Left renal pelvis (tissue), 4 donors: ENCODE measurements around the gene GABRB2. TPM values are rescaled to one million over a fixed set of nuclear protein-coding genes. Genes with fewer than 3 reads are reported as not detected.
A peak's percentile ranks its signal among the peaks of the same experiment; 100 is the strongest.
"Not testable (repeated sequence)": the region's sequence is repeated elsewhere in the genome, so short reads cannot be mapped to it uniquely, and the experiment has no call there.

ENCODE experiments used
- DNase-seq, 4 donors: peaks; one replicate each; pipeline ENCODE4 v3.0.0-alpha.2; 2013; ENCODE audit warnings: low read depth in 4 of 4, low spot score in 3 of 4
- polyA plus RNA-seq, 4 donors: library from polyadenylated mRNA; unstranded; fragments of 120-200 nt; gene quantifications; one replicate each; pipeline ENCODE4 v1.2.1, GENCODE V29; 2013; ENCODE audit not compliant: insufficient read length in 4 of 4

The GABRB2 gene
- polyA plus RNA-seq: 1 to 10 TPM in 3 of 4 donors, under 1 TPM in 1; 0.60 to 2.6 (median 1.7) TPM

DNA sequence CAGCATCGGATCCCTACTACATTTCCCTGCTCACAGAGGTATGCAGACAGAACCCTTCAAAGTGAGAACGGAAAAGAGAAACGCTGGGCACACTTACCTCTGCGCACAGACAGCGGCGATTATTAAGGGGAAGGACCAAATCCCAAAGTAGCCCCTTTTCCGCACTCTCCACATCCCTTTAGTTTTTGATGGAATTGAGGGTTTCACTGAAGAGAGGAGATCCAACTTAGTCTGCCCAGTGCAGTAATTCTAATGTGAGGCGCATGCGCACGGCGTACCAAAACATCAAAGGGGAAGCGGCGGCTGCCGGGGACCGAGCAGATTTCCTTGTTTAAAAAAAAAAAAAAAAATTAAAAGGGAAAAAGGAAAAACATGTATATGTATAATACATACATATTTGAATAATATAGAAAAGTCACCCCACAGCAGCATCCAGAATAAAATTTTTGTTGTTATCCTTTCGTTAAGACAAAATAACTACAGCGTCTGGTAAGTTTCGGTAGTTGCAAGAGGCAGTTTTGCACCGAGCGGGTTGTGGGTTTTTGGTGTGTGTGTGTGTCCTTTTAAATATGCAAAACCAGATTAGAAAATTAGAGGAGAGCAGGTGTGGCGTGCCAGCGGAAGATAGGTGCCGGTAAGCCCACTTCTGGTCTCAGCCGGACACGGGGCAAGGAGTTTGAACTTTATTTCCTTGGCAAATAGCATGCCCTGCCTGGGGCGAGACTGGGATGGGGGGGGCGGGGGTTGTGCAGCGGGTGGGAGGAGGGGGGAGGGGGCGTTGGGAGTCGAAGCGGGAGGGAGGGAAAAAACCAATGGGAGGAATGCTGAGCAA is at the start of gene GABRB2:
GABRB2 (minus strand) TSS at position 256 of the 832 bp plus-strand sequence; CDS start at position 174, 82 bp downstream.
- DNase-seq: peak in 3 of 4 donors; percentile 39 to 58 (median 49)

DNA sequence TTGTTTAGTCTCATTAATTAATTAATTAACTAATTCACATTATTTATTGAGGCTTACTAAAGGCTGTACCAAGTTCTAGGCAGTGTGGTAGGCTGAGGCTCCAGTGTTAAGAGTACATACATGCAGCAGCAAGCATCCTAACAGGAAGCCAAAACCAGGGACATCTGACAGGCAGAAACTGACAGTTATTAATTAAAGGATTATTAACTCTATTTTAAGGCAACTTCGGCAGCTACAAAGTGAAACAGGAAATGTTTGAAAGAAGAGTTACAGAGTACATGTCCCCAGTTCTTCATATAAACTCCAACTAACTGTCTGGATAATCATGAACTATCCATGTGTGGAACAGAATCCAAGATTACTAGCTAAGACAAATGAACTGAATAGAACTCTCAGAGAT is 39.3 kb upstream of the GABRB2 start:
- no peak for DNase-seq

DNA sequence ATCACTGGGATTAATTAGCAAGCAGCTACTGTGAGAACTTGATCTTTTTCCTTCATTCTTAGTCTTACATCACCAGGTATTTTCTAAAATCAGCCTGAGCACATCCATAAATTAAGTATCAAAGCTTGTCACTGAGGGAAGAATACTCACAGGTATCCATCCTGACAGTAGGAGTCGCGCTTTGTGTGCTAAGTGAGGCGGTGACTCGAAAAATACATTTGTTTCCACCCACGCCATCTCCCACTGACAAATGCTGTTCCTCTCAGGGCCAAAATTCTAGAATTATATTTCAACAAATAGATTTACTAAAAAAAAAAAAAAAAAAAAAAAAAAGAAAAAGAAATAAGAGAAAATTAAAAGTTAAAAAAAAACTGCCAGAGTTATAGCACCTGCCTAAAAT is 34.1 kb upstream of the GABRB2 start:
- no peak for DNase-seq

DNA sequence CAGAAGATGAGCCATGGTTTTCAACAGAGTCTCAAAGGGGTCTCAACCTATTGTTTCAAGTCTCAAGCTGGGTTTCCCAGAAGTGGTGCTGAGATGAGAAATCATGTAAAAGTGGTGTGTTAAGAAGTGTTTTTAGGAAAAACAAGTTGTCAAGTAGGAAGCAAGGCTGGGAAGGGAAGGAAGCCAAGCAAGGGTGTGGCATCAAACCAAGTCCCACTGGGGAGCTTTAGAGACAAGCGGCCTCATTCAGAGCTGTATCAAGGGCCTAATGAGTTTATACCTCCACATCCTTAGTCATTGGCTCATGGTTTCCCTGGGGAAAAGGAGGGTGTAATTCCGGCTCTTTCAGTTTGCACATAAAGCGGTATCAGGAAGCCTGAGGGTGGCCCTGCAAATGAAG is 26.4 kb upstream of the GABRB2 start:
- no peak for DNase-seq

DNA sequence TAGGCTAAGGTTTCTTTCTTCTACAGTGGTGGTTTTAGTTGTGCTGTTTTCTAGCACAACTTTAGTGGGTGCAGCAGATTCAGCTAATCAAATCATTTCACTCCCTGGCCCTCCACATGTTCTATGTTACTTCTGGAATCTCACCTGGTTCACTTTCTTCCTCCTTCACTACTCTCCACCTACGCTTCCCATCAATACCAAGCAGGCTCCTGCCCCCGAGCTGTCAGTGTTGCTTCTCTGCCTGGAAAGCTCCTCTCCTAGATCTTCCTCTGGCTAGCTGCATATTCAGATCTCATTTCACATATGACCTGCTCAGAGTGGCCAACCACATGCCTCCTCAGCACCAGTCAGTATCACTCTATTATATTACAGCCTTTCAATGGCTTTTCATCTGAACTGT is 19.6 kb upstream of the GABRB2 start:
- no peak for DNase-seq

DNA sequence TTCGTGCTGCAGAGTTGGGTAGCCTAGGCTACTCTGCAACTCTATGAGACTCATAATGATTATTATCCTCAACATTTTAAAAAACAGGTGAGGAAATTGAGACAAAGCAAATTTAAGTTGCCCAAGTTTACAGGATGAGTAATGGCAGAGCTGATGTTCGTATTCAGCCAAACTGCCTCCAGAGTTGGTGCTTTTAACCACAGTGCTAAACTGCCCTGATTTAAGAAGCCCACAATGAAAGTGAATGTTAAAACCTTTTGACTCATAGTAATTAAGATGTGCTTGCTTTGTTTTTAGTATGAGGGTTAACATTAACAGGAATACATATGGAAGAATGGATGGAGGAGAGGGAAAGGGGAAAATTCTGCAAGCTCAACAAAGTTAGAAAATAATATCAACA is 15.9 kb upstream of the GABRB2 start:
- no peak for DNase-seq

DNA sequence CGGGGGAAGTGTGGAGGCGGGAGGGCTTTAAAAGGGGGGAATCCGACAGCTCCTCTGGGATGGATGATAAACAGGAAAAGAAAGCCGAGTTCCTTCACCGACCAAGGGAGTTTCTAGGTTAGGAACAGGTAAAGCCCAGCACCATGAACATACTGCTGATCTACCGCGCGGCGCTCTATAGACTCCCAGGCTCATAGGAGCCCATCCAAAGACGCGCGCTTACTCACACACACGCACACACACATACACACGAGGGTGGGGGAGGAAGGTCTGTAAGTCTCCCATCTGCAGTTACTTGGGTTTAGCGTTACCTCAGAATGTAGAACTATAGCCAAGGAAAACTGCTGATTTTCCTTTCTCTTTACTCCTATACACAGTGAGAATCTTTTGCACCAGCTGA is 2.6 kb upstream of the GABRB2 start:
- peak in 1 of 4 donors; percentile 3 for DNase-seq

DNA sequence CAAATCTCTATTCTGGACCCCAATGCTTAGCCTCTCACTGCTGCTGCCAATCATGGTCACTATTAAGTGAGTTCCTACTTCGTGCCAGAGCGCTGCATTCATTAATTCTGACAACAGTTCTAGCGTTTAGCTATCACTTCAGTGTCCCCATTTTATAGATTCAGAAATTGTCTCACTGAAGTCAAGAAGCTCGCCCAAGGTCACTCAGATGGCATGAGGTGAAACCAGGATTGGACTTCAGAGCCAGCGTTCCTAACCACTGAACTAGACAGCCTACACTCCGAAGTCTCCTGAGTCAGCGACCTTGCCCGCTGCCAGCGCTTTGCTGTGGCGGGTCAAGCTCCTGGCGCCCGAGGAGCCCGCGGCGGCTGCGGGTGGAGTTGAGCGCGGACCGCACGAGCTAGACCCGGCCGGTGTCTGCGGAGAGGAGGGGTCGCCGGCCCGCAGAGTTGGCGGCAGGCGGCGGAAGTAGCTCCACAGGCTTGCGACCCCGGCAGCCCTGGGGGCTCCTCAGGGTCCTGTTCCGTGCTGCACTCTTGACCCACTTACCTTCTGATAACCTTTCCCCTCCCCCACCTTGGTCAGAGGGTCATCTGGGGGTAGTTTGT is 2.1 kb upstream of the GABRB2 start:
- DNase-seq: no peak

DNA sequence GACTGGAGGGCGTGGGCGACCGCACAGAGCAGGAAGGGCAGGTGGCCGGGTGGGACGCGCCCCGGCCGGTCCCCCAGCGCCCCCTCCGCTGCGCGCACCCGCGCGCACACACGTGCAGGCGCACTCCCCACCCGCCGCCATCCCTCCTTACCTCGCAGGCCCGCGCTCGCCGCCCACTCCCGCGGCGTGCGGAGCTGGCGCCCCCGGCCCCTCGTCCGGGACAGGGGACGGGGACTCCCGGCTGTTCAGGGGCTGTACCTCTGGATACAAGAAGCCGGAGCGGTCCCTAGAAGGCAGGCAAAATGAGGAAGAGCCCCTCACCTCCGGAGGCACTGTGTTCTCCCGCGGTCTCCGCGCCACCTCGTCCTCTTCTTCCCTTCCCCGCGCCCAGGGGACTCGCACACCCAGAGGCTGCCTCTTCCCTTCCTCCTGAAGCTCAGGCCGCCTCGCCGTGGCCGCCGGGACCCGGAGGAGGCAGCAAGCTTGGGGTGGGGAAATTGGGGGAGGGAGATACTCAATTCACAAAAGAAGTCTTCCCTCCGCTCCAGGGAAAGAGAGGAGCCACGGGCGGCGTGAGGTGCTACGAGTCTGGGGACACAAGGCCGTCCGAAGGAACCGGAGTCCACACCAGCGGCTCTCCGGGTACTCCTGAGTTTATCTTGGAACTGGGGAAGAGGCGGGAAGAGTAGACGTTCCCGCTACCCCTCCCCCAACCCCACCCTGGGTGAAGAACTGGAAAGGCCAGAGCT is 1.4 kb upstream of the GABRB2 start:
- peak in 1 of 4 donors; percentile 5 for DNase-seq

DNA sequence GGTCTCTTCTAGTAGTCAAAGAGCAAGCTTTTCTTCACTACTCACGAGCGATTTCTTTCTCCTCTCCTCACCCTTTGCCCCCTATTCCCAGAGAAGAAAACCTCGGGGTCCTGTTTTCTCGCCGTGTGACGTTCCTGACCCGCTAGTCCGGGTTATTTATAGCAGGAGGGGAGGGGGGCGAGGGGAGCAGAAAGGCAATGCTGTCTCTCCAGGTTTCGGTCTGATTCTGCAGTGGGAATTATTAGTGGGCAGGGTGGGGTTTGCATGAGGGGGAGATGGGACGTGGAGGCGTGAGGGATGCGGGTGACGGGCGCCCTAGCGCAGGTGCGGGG is 847 bp upstream of the GABRB2 start:
- DNase-seq: peak in 1 of 4 donors; percentile 1

DNA sequence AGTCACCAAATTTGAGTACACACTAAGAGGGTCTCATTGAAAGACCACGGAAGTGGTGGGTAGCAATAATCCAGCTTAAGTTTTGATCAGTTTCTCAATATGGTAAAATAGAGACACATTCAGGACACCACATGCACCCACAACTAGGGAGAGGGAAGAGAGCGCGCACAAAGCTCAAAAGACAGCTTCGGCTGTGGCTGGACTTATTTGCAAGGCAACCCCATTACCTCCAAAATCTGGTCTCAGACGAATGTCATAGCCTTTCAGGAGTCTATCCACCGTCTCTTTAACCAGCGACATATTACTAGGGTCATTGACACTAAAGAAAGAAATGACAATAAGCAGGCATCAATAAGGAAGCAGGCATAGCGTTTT is 443 bp downstream of the GABRB2 start:
- DNase-seq: no peak

DNA sequence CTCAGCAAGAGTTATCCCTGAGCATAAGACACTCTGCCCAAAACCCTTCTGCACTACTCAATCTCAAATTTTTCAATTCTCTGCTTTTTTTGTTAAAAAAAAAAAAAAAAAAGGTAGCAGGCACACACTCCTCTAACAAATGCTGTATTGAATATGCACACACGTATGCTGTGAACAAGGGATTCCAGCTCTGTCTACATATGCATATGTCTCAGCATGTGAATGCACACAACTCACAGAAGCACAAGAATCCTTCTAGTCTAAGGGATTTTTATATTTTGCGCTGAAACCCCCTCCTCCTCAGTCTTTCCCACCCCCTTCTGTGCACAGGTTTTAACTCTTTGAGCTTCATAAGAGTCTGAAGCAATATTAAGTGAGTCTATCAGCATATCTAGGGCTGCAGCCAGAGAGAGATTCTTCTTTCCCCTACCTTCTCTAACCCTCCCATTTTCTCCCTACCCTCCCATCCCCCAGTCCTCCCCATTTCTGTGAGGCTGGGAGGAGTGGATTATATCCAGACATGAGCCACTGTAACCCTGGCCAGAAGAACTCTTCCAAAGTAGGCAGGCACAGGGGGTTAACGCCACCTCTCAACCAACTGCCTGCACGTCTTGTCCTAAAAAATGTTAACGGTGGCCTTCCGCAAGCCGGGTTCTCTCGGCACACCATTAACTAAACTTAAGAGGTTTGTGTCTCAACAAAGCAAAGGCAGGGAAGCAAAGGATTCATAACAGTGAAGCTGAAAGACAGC is 1.0 kb downstream of the GABRB2 start:
- no peak for DNase-seq

DNA sequence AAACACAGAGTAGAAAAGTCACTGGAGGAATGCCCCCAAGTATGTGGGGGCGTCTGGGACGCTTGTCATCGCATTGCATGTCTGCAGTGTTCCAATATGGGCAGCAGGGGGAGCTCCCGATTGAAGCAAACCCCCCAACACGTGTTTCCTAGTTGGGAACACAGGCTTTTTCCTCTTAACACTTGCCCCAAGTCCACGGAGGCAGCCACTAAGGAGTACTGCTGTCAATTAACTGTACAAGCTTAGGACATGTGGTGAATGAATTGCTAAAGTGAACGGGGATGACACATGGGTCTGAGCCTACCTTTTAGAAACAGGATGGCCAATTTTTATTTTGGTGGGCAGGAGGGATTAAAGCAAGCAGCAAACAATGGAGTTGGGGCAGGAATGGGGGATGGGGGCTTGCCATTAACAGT is 2.2 kb downstream of the GABRB2 start:
- peak in 1 of 4 donors; percentile 10 for DNase-seq

DNA sequence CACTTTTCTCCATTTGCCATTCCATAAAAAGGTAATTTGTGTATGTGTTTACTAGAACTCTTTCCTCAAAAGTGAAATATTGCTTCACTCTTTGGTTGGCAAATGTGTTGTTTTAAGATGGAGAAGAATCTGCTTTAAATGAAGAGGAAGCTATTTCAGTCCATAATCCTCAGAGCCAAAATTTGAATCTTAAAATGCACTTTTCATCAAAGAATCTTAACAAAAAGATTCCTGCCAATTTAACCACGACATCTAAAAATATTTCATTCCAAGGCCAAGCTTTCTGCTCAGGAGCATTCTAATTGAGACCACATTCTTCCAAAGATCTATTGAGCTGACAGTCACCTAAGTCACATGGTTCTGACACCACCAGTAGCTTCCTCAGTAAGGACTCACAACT is 7.5 kb downstream of the GABRB2 start:
- no peak for DNase-seq

DNA sequence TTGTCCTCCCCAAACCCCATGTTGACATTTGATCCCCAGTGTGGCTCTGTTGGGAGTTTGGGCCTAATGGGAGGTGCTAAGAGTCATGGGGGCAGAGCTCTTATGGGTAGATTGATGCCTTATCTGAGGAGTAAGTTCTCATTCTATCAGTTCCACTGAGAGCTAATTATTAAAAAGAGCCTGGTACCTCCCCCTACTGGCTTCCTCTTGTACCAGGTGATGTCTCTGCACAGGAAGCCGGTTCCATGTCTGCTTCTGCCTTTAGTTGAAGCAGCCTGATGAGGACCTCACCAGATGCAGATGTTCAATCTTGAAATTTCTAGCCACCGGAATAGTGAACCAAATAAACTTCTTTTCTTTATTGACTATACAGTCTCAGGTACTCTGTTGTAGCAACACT is 10.8 kb downstream of the GABRB2 start:
- no peak for DNase-seq

DNA sequence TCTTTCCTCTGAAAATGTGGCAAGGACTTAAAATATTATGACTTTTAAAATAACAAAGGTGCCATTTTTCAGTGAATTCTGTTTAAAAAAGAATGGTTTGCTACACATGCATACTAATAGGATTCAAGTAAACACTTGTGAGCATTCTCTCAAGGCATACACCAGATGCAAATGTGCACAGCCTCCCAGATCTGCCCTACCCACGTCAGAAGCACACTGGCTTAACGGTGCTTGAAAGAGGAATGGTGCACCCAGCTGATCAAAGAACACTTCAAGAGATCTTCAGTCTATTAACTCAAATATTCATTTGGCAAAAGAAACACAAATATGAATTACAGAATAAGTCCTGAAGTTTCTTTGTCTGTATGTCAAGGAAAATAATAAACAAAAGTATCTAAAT is 15.8 kb downstream of the GABRB2 start:
- no peak for DNase-seq

DNA sequence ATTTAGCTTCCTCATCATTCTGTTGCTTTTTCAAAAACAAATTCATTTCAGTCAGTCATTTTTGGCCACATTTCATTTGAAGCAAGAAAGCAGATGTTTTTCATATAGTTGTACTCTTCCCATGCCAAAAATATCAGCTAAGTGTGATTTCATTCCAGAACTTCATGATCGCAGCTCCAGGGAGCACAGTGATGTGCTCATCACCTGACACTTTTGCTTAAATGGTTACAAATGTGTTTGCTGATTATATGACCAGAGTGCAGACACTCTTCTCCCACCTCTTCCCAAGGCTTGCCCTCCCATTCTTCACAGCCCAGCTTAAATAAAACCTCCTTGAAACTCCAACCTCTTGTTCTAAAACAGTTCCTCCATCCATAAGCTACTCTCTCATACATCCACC is 32.6 kb downstream of the GABRB2 start:
- no peak for DNase-seq

DNA sequence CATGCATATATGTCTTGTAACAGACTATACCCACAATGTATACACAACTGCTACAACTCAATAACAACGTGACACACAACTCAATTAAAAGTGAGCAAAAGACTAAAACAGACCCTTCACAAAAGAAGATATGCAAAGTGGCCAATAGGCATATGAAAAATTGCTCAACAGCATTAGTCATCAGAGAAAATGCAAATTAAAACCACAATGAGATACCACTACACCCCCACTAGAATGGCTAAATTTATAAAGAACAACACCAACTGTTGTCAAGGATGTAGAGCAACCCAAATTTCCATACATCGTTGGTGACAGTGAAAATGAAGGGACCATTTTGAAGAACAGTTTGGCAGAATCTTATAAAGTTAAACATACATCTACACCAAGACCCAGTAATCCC is 38.9 kb downstream of the GABRB2 start:
- DNase-seq: no peak

DNA sequence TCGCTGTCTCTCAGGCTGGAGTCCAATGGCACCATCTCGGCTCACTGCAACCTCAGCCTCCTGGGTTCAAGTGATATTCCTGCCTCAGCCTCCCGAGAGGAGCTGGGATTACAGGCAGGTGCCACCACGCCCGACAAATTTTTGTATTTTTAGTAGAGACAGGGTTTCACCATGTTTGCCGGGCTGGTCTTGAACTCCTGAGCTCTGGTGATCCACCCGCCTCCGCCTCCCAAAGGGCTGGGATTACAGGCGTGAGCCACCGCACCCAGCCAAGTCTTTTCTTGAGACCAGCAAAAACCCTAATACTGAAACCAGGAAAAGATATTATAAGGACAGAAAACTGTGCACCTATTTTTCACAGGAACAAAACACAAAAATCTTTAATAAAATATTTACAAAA is 41.4 kb downstream of the GABRB2 start:
- DNase-seq: not testable (repeated sequence)

DNA sequence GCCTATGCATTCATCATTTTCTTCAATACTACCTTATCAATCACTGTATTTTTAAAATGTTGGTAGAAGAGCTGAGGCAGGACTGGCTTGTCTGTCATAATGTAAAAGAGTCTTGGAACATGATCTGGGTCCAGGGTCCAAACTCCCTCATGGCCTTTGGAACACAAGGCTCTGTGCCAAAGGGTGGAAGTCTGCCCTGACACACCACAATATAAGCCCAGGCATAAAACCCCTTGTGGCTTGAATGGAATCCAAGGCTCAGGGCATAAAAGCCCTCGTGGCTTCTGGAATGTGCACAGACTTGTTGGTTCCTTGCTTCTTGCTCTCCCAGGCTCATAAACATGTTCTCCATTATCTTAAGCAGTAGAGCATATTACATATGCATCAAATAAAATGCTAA is 48.0 kb downstream of the GABRB2 start:
- DNase-seq: no peak

DNA sequence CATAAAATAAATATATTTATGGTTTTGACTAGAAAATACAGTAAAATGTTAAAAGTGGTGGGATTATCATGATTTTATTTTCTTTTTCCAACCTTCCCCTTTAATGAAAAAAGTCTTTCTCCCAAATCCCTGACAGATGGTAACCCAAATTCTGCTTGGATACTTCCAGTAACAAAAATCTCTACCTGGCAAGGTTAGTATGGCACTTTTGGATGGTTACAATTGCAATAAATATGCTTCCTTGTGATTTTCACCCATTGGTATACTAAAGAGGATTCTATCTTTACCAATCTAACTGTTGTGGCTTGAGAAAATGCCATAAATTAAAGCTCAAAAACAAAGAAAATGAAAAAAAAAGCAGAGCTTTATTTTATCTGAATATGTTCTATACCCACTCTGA is 62.8 kb downstream of the GABRB2 start:
- no peak for DNase-seq
